ENCODE results near the gene EFNB2.

Gene EFNB2

GRCh38 chr13:106525865-106526264, 9.6 kb downstream of the EFNB2 start:
- DNase-seq (ENCODE audit: low spot score): no peak

GRCh38 chr13:106524108-106524507, 11.4 kb downstream of the EFNB2 start:
- no peak for DNase-seq (ENCODE audit: low spot score)

GRCh38 chr13:106523576-106523975, 11.9 kb downstream of the EFNB2 start:
- no peak for DNase-seq (ENCODE audit: low spot score)

- no peak for DNase-seq (ENCODE audit: low spot score)
Measured at GRCh38 chr13:106522898-106523525, 12.4 kb downstream of the EFNB2 start.

GRCh38 chr13:106522112-106522705, 13.3 kb downstream of the EFNB2 start:
- no peak for DNase-seq (ENCODE audit: low spot score)

- DNase-seq (ENCODE audit: low spot score): no peak
Measured at GRCh38 chr13:106521095-106521799, 14.2 kb downstream of the EFNB2 start.

- no peak for DNase-seq (ENCODE audit: low spot score)
Measured at GRCh38 chr13:106520251-106521054, 15.0 kb downstream of the EFNB2 start.

- no peak for DNase-seq (ENCODE audit: low spot score)
Measured at GRCh38 chr13:106518512-106518911, 16.9 kb downstream of the EFNB2 start.

- no peak for DNase-seq (ENCODE audit: low spot score)
Measured at GRCh38 chr13:106517109-106517847, 18.2 kb downstream of the EFNB2 start.

GRCh38 chr13:106515635-106516254, 19.7 kb downstream of the EFNB2 start:
- DNase-seq (ENCODE audit: low spot score): no peak

- DNase-seq (ENCODE audit: low spot score): no peak
Measured at GRCh38 chr13:106514928-106515634, 20.4 kb downstream of the EFNB2 start.

- DNase-seq (ENCODE audit: low spot score): no peak
Measured at GRCh38 chr13:106513025-106513983, 22.2 kb downstream of the EFNB2 start.

GRCh38 chr13:106507560-106508274, 27.7 kb downstream of the EFNB2 start:
- no peak for DNase-seq (ENCODE audit: low spot score)

- DNase-seq (ENCODE audit: low spot score): no peak
Measured at GRCh38 chr13:106506286-106506685, 29.2 kb downstream of the EFNB2 start.

GRCh38 chr13:106505732-106506131, 29.7 kb downstream of the EFNB2 start:
- no peak for DNase-seq (ENCODE audit: low spot score)

GRCh38 chr13:106505295-106505694, 30.2 kb downstream of the EFNB2 start:
- DNase-seq (ENCODE audit: low spot score): no peak

- DNase-seq (ENCODE audit: low spot score): no peak
Measured at GRCh38 chr13:106503730-106504453, 31.6 kb downstream of the EFNB2 start.

GRCh38 chr13:106503272-106503671, 32.2 kb downstream of the EFNB2 start:
- DNase-seq (ENCODE audit: low spot score): no peak
